Heart right ventricle (tissue), 16 donors: ENCODE measurements around the gene BMPER. TPM values are rescaled to one million over a fixed set of nuclear protein-coding genes. Genes with fewer than 3 reads are reported as not detected.

ENCODE experiments used
- ATAC-seq, 8 donors: fragments of 200-7000 bp; cut with Tn5 transposase; one replicate each; pipeline ENCODE4 v1.9.1; 2020; ENCODE audit warnings: mild to moderate bottlenecking in 8 of 8, moderate library complexity in 8 of 8, moderate number of reproducible peaks in 1 of 8
- DNase-seq, 2 donors: peaks; one replicate each; pipeline ENCODE4 v3.0.0-alpha.2; 2020
- H3K27ac ChIP-seq, 10 donors: fragments of 200-600 bp; sonication (generic) in 2 of 10; one replicate each; pipeline versions ENCODE4 v1.5.0 to v1.8.0; 2020 to 2022; ENCODE audit warnings: mild to moderate bottlenecking in 3 of 10
- H3K27me3 ChIP-seq, 7 donors: fragments of 200-600 bp; one replicate each; pipeline ENCODE4 v1.8.0; 2021 to 2022; ENCODE audit warnings: mild to moderate bottlenecking in 2 of 7
- H3K36me3 ChIP-seq, 9 donors: fragments of 200-600 bp; sonication (generic) in 1 of 9; one replicate each; pipeline versions ENCODE4 v1.5.0 to v1.8.0; 2020 to 2022; ENCODE audit warnings: mild to moderate bottlenecking in 2 of 9
- H3K4me1 ChIP-seq, 9 donors: fragments of 200-600 bp; sonication (generic) in 1 of 9; one replicate each; pipeline versions ENCODE4 v1.5.0 to v1.8.0; 2020 to 2022; ENCODE audit warnings: mild to moderate bottlenecking in 4 of 9
- H3K4me3 ChIP-seq, 10 donors: fragments of 200-600 bp; sonication (generic) in 2 of 10; one replicate each; pipeline versions ENCODE4 v1.5.0 to v1.8.0; 2020 to 2022; ENCODE audit warnings: mild to moderate bottlenecking in 7 of 10, moderate library complexity in 2 of 10
- H3K9me3 ChIP-seq, 11 donors: fragments of 200-600 bp in 10 of 11; sonication (generic) in 2 of 11; one replicate each; pipeline versions ENCODE4 v1.5.0 to v1.8.0; 2013 to 2022; ENCODE audit warnings: mild to moderate bottlenecking in 2 of 11, control low read depth in 1 of 11, moderate library complexity in 1 of 11
- CTCF ChIP-seq, 9 donors: fragments of 200-600 bp; sonication (generic) in 2 of 9; IDR thresholded peaks; one replicate each; pipeline versions ENCODE4 v1.5.0 to v1.8.0; 2021 to 2022; ENCODE audit warnings: antibody characterized with exemption in 9 of 9, mild to moderate bottlenecking in 5 of 9, moderate library complexity in 1 of 9
- WGBS, 2 donors: extraction: QIAGEN DNeasy Blood & Tissue Kit; methylation state at CpG; one replicate each; pipeline ENCODE4 v1.1.7; 2013; ENCODE audit warnings: inconsistent platforms in 1 of 2; 5-methylcytosine and 5-hydroxymethylcytosine counted together
- intact Hi-C, 10 donors: fragments of 100-400 bp; cut with DNase I; formaldehyde crosslinking; loops; one replicate each; pipeline versions ENCODE4 v1.11.1 to v1.14.2; 2022
- polyA plus RNA-seq, 2 donors: library from polyadenylated mRNA; stranded (reverse); fragments of 200-250 nt; gene quantifications; one replicate each; pipeline ENCODE4 v1.2.3, GENCODE V29; 2013
- total RNA-seq, 10 donors: library from RNA; stranded (reverse); fragmentation: NEBNext Ultra II Directional in 3 of 10; extraction: Animal tissue kit (Norgen Biotek cat#: 25700) in 3 of 10; gene quantifications; one replicate each; pipeline versions ENCODE4 v1.2.1 to v1.2.4, GENCODE V29; 2021 to 2023
- donor health status: Arrhythmogenic right ventricular cardiomyopathy.
- donor health status: ischemic (EF 13 %, LVEDD 7.1; RV severe dilation, severe dysfunction).
- donor health status: healthy with polysubstance abuse.
- donor health status: DM: no; HTN: yes; CAD: no.
- donor health status: DM: no; HTN: no; CAD: no.
- donor health status: ischemic (EF 25% LVEDD 6.9; RV normal size, moderate dysfunction).
- donor health status: ischemic (EF 25% LVEDD 5.7; RV mildly dilated, moderate dysfunction).
- donor health status: healthy.
- donor health status: DM: yes; HTN: yes; CAD: no.
- donor health status: Ischemic cardiomyopathy.
- donor health status: ischemic (EF 35%, LVEDD 5.7; RV mildly dilated, moderate dysfunction).
- donor health status: nonischemic (EF 11% LVEDD 7.7; RV severe dilation, severe dysfunction).
- donor health status: DM: yes; HTN: yes; CAD: no.
- donor health status: PGD.
- donor health status: ischemic (EF 29% LVEDD 5.4; RV normal size, mild dysfunction).
- donor health status: nonischemic (EF 23%, LVEDD 6.1; RV moderate dilation, normal function).

The BMPER gene
- total and polyA plus RNA-seq, 12 donors, result 0.70 to 3.9 (median 1.5) TPM

GRCh38 chr7:33998476-33998875 lies 93.1 kb downstream of the BMPER start:
- 71 to 80% methylated on average over 6 of the region's 6 CpGs for WGBS, 2 donors
- ATAC-seq (peak in 3 of 8 donors; percentile 42 to 73 (median 52)), DNase-seq (peak in 1 of 2 donors; percentile 9)
- no peaks in the 10 kb centered on the region for H3K27me3 ChIP-seq
- H3K4me1 ChIP-seq, result no peaks in the 10 kb centered on the region
- no peak overlapping the region for H3K27ac ChIP-seq
- no peaks in the 10 kb centered on the region for H3K36me3 ChIP-seq
- no peak for TF ChIP-seq CTCF (IDR thresholded peaks at IDR 0.05)
- intact Hi-C loops, result no loop called here
- H3K4me3 ChIP-seq, result no peak overlapping the region
- peaks cover 0 to 11% (median 0%) of the 10 kb centered on the region in 11 donors for H3K9me3 ChIP-seq

GRCh38 chr7:34011017-34011695 lies 105.8 kb downstream of the BMPER start:
- ATAC-seq (no peak), DNase-seq (no peak)
- WGBS, 2 donors, result 73 to 82% methylated on average over 3 of the region's 3 CpGs
- Histone ChIP-seq H3K36me3 (no peaks in the 10 kb centered on the region), H3K4me1 (peaks cover 0 to 4% (median 0%) of the 10 kb centered on the region in 9 donors), H3K4me3 (no peak overlapping the region), H3K27me3 (no peaks in the 10 kb centered on the region), H3K27ac (no peak overlapping the region), H3K9me3 (no peaks in the 10 kb centered on the region)
- TF ChIP-seq CTCF (IDR thresholded peaks at IDR 0.05), result no peak
- intact Hi-C loops, result no loop called here

- H3K9me3 ChIP-seq, result no peaks in the 10 kb centered on the region
- H3K4me1 ChIP-seq, result peaks cover 0 to 4% (median 0%) of the 10 kb centered on the region in 9 donors
- no peak overlapping the region for H3K4me3 ChIP-seq
- intact Hi-C loops, result no loop called here
- TF ChIP-seq CTCF (IDR thresholded peaks at IDR 0.05), result no peak
- no peaks in the 10 kb centered on the region for H3K36me3 ChIP-seq
- H3K27me3 ChIP-seq, result no peaks in the 10 kb centered on the region
- no peak for DNase-seq
- H3K27ac ChIP-seq, result no peak overlapping the region
- 55 to 71% methylated on average over 1 of the region's 1 CpG for WGBS, 2 donors
- no peak for ATAC-seq
Observed at GRCh38 chr7:34011696-34012095, 106.4 kb downstream of the BMPER start.

- H3K4me3 ChIP-seq, result no peak overlapping the region
- DNase-seq (no peak), ATAC-seq (no peak)
- H3K9me3 ChIP-seq, result no peaks in the 10 kb centered on the region
- H3K27me3 ChIP-seq, result no peaks in the 10 kb centered on the region
- intact Hi-C loops, result no loop called here
- WGBS, 2 donors, result 96 to 98% methylated on average over 1 of the region's 1 CpG
- no peak overlapping the region for H3K27ac ChIP-seq
- no peaks in the 10 kb centered on the region for H3K36me3 ChIP-seq
- TF ChIP-seq CTCF (IDR thresholded peaks at IDR 0.05), result no peak
- peaks cover 0 to 4% (median 0%) of the 10 kb centered on the region in 9 donors for H3K4me1 ChIP-seq
Observed at GRCh38 chr7:34013421-34013820, 108.1 kb downstream of the BMPER start.
